ENCODE results near the gene VWA5B1.

VWA5B1 gene

DNA sequence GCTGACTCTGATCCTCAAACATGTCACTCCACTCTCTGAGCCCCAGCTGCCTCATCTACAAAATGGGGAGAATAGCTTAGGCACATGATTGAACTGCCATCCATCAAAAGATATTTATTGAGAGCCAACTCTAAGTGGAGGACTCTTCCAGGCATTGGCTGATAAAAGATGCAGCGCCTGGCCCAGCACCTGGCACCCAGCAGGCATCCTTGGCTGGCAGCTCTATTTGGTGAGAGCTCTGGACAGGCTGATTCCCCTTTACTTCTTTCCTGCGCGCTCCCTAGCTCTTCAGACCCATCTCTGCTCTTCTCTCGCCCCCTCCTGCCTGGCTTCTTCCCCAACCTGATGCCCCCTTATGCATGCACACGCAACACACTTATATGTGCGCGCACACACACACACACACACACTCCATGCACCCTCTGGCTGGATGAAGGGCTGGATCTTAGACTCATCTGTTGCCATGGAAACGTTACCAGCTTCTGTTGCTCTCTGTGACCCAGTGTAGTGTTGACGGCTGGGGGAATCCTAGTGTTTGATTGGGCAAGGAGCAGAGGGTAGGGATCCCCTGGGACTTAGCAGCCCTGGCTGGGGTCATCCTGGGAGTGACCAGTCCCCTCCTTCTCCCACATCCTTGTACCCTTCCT is 49.3 kb downstream of the VWA5B1 start:
- intact Hi-C loops (cut with DNase I; ENCODE audit: low total_unique reads): no loop called here
- TF ChIP-seq, protein P1, sequence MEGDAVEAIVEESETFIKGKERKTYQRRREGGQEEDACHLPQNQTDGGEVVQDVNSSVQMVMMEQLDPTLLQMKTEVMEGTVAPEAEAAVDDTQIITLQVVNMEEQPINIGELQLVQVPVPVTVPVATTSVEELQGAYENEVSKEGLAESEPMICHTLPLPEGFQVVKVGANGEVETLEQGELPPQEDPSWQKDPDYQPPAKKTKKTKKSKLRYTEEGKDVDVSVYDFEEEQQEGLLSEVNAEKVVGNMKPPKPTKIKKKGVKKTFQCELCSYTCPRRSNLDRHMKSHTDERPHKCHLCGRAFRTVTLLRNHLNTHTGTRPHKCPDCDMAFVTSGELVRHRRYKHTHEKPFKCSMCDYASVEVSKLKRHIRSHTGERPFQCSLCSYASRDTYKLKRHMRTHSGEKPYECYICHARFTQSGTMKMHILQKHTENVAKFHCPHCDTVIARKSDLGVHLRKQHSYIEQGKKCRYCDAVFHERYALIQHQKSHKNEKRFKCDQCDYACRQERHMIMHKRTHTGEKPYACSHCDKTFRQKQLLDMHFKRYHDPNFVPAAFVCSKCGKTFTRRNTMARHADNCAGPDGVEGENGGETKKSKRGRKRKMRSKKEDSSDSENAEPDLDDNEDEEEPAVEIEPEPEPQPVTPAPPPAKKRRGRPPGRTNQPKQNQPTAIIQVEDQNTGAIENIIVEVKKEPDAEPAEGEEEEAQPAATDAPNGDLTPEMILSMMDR (IDR thresholded peaks at IDR 0.05): no peak
- H3K9me3 ChIP-seq: no peaks in the 10 kb centered on the region
- H3K27me3 ChIP-seq: peaks cover 0 to 65% of the 10 kb centered on the region in 2 donors
- no peaks in the 10 kb centered on the region for H3K36me3 ChIP-seq
- H3K27ac ChIP-seq: no peak overlapping the region
- peaks cover 0 to 11% (median 5%) of the 10 kb centered on the region in 4 donors for H3K4me1 ChIP-seq
- no peak for DNase-seq
- no peak overlapping the region for H3K4me3 ChIP-seq

DNA sequence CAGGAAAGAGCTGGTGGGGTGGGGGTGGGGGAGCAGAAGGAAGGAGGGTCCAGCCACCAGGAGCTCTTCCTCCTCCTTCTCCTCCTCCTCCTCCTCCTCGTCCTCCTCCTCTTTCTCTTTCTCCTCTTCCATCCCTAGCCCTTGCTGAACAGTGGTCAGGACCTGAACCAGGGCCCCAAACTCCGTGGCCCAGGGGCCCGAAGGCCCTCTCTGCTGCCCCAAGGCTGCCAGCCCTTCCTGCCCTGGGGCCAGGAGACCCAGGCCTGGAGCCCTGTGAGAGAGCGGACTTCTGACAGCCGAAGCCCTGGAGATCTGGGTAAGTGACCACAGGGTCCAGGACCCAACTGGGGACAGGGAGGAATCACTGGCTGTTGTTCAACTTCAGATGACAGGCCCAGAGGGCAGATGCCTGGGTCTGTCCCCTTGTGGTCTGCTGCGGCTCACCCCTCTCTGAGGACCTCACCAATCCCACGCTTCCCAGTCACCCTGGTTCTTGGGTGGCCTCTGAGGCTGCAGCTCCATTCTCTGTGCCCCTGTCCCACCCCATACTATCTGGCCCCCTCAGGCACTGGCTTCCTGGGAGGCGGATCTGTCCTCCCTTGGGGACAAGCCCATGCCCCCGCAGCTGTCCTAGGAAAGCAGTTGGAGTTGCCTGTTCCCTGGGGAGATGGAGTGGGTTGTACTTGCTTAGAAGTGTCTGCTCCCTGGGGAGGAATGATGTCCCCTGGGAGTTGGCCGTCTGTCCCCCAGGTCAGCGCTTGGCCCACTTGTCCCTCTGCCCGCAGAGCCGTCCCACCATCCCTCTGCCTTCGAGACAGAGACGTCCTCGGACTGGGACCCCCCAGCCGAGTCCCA is 51.8 kb downstream of the VWA5B1 start:
- Histone ChIP-seq H3K9me3 (no peaks in the 10 kb centered on the region), H3K27ac (no peak overlapping the region), H3K27me3 (peaks cover 0 to 62% of the 10 kb centered on the region in 2 donors), H3K36me3 (no peaks in the 10 kb centered on the region), H3K4me3 (peak overlapping the region in 1 of 2 donors; percentile 25), H3K4me1 (peaks cover 0 to 11% (median 5%) of the 10 kb centered on the region in 4 donors)
- intact Hi-C loops (cut with DNase I; ENCODE audit: low total_unique reads): no loop called here
- TF ChIP-seq, protein P1 (IDR thresholded peaks at IDR 0.05): no peak
- no peak for DNase-seq

GRCh38 chr1:20343149-20343937 is 52.7 kb downstream of the VWA5B1 start:
- Histone ChIP-seq H3K9me3 (no peaks in the 10 kb centered on the region), H3K36me3 (no peaks in the 10 kb centered on the region), H3K4me1 (peaks cover 0 to 11% (median 5%) of the 10 kb centered on the region in 4 donors), H3K4me3 (peak overlapping the region in 1 of 2 donors; percentile 25), H3K27ac (no peak overlapping the region), H3K27me3 (peaks cover 0 to 62% of the 10 kb centered on the region in 2 donors)
- DNase-seq: no peak
- TF ChIP-seq, protein P1 (IDR thresholded peaks at IDR 0.05): no peak
- intact Hi-C loops (cut with DNase I; ENCODE audit: low total_unique reads): no loop called here

- Histone ChIP-seq H3K9me3 (no peaks in the 10 kb centered on the region), H3K27ac (no peak overlapping the region), H3K4me3 (no peak overlapping the region), H3K4me1 (peaks cover 0 to 11% (median 5%) of the 10 kb centered on the region in 4 donors), H3K27me3 (peaks cover 0 to 62% of the 10 kb centered on the region in 2 donors), H3K36me3 (no peaks in the 10 kb centered on the region)
- intact Hi-C loops (cut with DNase I; ENCODE audit: low total_unique reads): no loop called here
- no peak for DNase-seq
- TF ChIP-seq, protein P1 (IDR thresholded peaks at IDR 0.05): no peak
These were observed 53.2 kb downstream of the VWA5B1 start for GRCh38 chr1:20343938-20344302.

DNA sequence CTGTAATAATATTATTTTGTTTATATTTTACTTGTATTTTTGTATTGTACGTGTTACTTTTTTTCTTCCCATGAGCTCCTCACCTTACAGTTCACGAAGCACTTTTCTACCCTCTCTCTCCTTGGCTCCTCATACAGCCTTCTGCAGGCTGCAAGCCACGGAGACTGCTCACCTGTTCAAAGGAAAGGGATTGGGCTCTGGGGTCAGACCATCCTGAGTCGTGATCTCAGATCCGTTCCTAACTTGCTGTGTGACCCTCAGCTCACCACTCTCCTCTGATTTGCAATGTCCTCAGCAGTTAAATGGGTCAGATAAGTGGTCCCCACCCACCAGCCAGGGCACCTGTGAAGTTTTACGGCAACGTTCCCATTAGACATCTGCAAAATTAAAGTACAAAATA is 54.1 kb downstream of the VWA5B1 start:
- Histone ChIP-seq H3K4me1 (peaks cover 0 to 11% (median 5%) of the 10 kb centered on the region in 4 donors), H3K4me3 (no peak overlapping the region), H3K36me3 (no peaks in the 10 kb centered on the region)

More for the DNA sequence above, 54.1 kb downstream of the VWA5B1 start:
- TF ChIP-seq, protein P1 (IDR thresholded peaks at IDR 0.05): no peak
- Histone ChIP-seq H3K9me3 (no peaks in the 10 kb centered on the region), H3K27me3 (peaks cover 0 to 56% of the 10 kb centered on the region in 2 donors), H3K27ac (no peak overlapping the region)
- intact Hi-C loops (cut with DNase I; ENCODE audit: low total_unique reads): no loop called here
- DNase-seq: no peak
